IPS-20b (cell line): ENCODE data around the gene AGBL1.

ENCODE experiments used
- H3K27ac ChIP-seq: one replicate; pipeline ENCODE4 v1.5.1; 2013; ENCODE audit warnings: low read length
- H3K27me3 ChIP-seq: 2 replicates; pipeline ENCODE4 v1.6.1; 2013; ENCODE audit warnings: mild to moderate bottlenecking, low read length, inconsistent platforms; ENCODE audit not compliant: insufficient read depth
- H3K36me3 ChIP-seq: 2 replicates; pipeline ENCODE4 v1.6.1; 2013; ENCODE audit warnings: low read depth, mild to moderate bottlenecking, inconsistent platforms, low read length, moderate library complexity; ENCODE audit not compliant: insufficient read depth
- H3K4me1 ChIP-seq: 2 replicates; pipeline ENCODE4 v1.6.1; 2013; ENCODE audit warnings: mild to moderate bottlenecking, control low read depth, inconsistent platforms, low read length, moderate library complexity; ENCODE audit not compliant: insufficient read depth
- H3K4me3 ChIP-seq: 2 replicates; pipeline ENCODE4 v1.5.1; 2013; ENCODE audit warnings: mild to moderate bottlenecking, low read length, inconsistent platforms
- H3K9ac ChIP-seq: 2 replicates; pipeline ENCODE4 v1.6.1; 2013; ENCODE audit warnings: low read depth, mild to moderate bottlenecking, inconsistent platforms, low read length, moderate library complexity
- H3K9me3 ChIP-seq: 2 replicates; pipeline ENCODE4 v1.6.1; 2013; ENCODE audit warnings: mild to moderate bottlenecking, low read depth, low read length, inconsistent platforms; ENCODE audit not compliant: insufficient read depth

AGBL1 gene

DNA sequence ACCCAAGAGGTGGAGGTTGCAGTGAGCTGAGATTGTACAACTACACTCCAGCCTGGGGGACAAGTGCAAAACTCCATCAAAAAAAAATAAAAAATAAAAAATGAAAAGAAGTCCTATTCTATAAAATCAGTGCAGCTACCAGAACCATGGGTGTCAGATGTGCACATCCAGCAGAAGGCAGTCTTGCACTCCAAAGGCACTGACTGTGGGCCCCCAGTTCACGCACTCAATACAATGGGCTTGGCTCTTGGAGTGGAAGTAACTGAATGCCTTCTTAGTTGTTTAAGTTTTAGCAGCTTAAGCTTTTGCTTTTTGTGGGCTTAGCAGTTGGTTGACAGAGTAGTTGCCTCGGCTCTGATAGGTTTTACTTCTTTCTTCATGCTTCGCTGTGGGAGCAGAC lies 141.4 kb downstream of the AGBL1 start:
- 0 out of 2 replicates have a peak, but pooled peaks cover 6% of the 10 kb centered on the region for H3K9me3 ChIP-seq

DNA sequence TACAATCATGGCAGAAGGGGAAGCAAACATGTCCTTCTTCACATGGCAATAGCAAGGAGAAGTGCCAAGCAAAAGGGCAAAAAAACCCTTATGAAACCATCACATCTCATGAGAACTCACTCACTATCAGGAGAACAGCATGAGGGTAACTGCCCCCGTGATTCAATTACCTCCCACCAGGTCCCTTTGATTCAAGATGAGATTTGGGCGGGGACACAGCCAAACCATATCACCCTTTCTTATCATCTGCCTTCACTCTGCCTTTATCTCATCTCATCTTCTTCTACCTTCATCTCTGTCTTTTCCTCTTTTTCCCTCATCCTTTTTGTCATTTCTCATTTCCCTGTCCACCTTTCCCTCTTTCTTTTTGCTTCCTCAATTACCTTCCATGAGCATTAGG lies 149.6 kb downstream of the AGBL1 start:
- H3K9me3 ChIP-seq: no peaks in the 10 kb centered on the region
- no peak overlapping the region for H3K4me3 ChIP-seq
- no peaks in the 10 kb centered on the region for H3K36me3 ChIP-seq
- no peaks in the 10 kb centered on the region for H3K27me3 ChIP-seq
- no peak overlapping the region for H3K27ac ChIP-seq
- peaks cover 6% of the 10 kb centered on the region; the same call in 1 of the 2 replicates for H3K4me1 ChIP-seq
- H3K9ac ChIP-seq: no peak overlapping the region

More for the DNA sequence above, 141.4 kb downstream of the AGBL1 start:
- Histone ChIP-seq H3K27ac (no peak overlapping the region), H3K9ac (no peak overlapping the region), H3K27me3 (no peaks in the 10 kb centered on the region), H3K4me3 (no peak overlapping the region), H3K36me3 (no peaks in the 10 kb centered on the region), H3K4me1 (no peaks in the 10 kb centered on the region)

- H3K9me3 ChIP-seq: no peaks in the 10 kb centered on the region
- H3K36me3 ChIP-seq: no peaks in the 10 kb centered on the region
- H3K9ac ChIP-seq: no peak overlapping the region
- H3K27ac ChIP-seq: no peak overlapping the region
- H3K4me1 ChIP-seq: peaks cover 6% of the 10 kb centered on the region; the same call in 1 of the 2 replicates
- H3K27me3 ChIP-seq: no peaks in the 10 kb centered on the region
- H3K4me3 ChIP-seq: no peak overlapping the region
Observed at GRCh38 chr15:86229936-86230335, 150.3 kb downstream of the AGBL1 start.

GRCh38 chr15:86231864-86232721 lies 152.4 kb downstream of the AGBL1 start:
- no peaks in the 10 kb centered on the region for H3K27me3 ChIP-seq
- H3K9ac ChIP-seq: peak overlapping the region; percentile 8; the same call in 1 of the 2 replicates
- no peaks in the 10 kb centered on the region for H3K36me3 ChIP-seq

GRCh38 chr15:86235667-86236066 lies 156.0 kb downstream of the AGBL1 start:
- Histone ChIP-seq H3K27me3 (no peaks in the 10 kb centered on the region), H3K27ac (no peak overlapping the region), H3K9ac (no peak overlapping the region), H3K4me1 (peaks cover 15% of the 10 kb centered on the region; the same call in 1 of the 2 replicates), H3K9me3 (no peaks in the 10 kb centered on the region), H3K36me3 (no peaks in the 10 kb centered on the region), H3K4me3 (no peak overlapping the region)

More at GRCh38 chr15:86231864-86232721, 152.4 kb downstream of the AGBL1 start:
- Histone ChIP-seq H3K27ac (no peak overlapping the region), H3K4me1 (peaks cover 14% of the 10 kb centered on the region; the same call in 1 of the 2 replicates), H3K4me3 (peak overlapping the region; percentile 50), H3K9me3 (no peaks in the 10 kb centered on the region)

DNA sequence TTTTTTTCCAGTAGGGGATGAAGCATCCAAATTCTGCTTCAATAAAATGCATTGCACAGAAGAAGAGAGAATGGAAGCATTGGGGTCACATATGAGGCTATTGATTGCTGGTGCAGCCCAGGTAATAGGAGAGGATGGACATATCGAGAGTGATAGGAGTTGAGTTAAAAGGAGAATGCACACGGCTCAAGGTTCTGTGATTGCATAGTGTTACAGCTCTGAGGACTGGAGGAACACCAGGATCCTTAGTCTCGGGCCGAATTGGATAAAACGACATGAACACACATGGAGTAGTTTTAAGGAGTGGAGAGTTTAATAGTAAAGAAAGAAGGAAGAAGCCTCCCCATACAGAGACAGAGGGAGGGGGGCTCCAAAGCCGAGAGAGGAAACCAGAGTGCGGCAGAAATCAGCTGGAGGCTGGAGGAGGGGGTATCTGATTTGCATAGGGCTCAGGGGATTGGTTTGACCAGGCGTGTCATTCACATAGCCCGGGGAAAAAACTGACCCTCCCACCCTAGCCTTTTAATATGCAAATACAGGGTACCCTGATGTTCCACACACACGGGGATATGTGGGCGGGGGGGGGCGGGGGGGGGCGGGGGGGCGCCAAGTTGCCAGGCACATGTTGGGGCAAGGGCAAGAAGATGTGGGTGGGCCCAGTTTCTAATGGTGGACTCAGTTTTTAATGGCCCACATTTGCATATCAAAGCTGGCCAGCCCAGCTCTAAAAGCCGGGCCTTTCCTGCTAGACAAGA lies 156.9 kb downstream of the AGBL1 start:
- H3K9ac ChIP-seq: peak overlapping the region; percentile 36; the same call in 1 of the 2 replicates

GRCh38 chr15:86237111-86237500 lies 157.4 kb downstream of the AGBL1 start:
- Histone ChIP-seq H3K4me1 (peaks cover 15% of the 10 kb centered on the region; the same call in 1 of the 2 replicates), H3K27me3 (no peaks in the 10 kb centered on the region), H3K36me3 (no peaks in the 10 kb centered on the region), H3K4me3 (peak overlapping the region; percentile 41), H3K9ac (peak overlapping the region; percentile 36; the same call in 1 of the 2 replicates), H3K9me3 (no peaks in the 10 kb centered on the region; the same call in 1 of the 2 replicates), H3K27ac (no peak overlapping the region)

More for the DNA sequence above, 156.9 kb downstream of the AGBL1 start:
- Histone ChIP-seq H3K36me3 (no peaks in the 10 kb centered on the region), H3K27me3 (no peaks in the 10 kb centered on the region), H3K27ac (peak overlapping the region; percentile 3), H3K4me3 (peak overlapping the region; percentile 20; the same call in 1 of the 2 replicates), H3K4me1 (peaks cover 15% of the 10 kb centered on the region; the same call in 1 of the 2 replicates), H3K9me3 (no peaks in the 10 kb centered on the region; the same call in 1 of the 2 replicates)

DNA sequence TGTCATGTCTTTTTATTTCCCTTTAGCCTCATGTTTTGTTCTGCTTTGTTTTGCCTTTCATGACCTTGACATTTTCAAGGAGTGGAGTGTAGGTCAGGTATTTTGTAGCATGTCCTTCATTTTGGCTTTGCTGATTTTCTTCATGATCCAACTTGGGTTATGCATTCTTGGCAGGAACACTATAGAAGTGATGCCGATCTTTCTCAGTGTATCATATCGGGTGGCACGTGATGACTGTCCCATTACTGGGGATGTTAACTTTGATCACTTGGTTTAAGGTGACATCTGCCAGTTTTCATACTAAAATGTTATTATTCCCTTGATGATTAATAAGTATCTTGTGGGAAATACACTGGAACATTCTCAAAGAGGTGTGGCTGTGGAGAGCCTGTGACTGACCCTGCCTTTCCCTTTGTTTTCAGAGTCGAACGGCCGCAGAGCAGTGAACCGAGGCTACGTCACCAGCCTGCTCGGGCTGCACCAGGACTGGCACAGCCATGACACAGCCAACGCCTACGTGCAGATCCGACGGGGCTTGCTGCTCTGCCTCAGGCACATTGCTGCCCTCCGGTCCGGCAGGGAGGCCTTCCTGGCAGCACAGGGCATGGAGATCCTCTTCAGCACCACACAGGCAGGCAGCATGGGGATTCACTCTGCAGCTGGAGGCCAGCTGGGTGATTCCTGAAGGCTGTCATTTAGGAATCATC lies 167.7 kb downstream of the AGBL1 start:
- Histone ChIP-seq H3K9ac (no peak overlapping the region), H3K9me3 (no peaks in the 10 kb centered on the region), H3K27me3 (no peaks in the 10 kb centered on the region), H3K4me1 (no peaks in the 10 kb centered on the region), H3K4me3 (no peak overlapping the region), H3K36me3 (no peaks in the 10 kb centered on the region), H3K27ac (no peak overlapping the region)

DNA sequence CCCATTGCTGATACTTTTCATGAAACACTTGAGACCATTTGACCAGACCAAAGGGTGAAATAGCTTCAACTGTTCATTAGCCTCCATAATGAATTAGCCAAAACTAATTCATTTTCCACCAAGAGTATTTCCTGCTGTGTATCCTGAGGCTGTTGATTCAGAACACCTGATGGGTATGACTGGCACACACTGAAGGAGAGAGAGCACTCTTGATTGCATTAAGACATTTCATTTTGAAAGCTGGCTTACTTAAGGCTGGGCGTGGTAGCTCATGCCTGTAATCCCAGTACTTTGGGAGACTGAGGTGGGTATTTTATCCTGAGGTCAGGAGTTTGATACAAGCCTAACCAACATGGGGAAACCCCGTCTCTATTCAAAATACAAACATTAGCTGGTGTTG lies 175.6 kb downstream of the AGBL1 start:
- Histone ChIP-seq H3K9me3 (no peaks in the 10 kb centered on the region), H3K9ac (no peak overlapping the region), H3K27ac (no peak overlapping the region), H3K36me3 (no peaks in the 10 kb centered on the region), H3K27me3 (no peaks in the 10 kb centered on the region), H3K4me1 (no peaks in the 10 kb centered on the region), H3K4me3 (no peak overlapping the region)

DNA sequence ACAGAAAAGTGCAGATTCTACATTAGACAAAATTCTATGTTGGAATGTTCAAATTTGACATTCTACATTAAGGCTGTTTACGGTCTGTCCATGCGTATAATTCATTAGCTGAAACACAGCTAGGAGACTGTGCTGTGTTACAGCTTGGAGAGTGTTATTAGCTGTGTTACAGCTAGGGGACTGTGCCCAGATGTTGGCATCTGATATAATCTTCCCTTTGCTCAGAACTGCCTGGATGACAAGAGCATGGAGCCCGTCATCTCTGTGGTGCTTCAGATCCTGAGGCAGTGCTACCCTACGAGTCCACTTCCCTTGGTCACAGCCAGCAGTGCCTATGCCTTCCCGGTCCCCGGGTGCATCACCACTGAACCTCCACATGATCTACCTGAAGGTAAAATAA lies 177.0 kb downstream of the AGBL1 start:
- H3K4me3 ChIP-seq: no peak overlapping the region
- no peaks in the 10 kb centered on the region for H3K4me1 ChIP-seq
- no peak overlapping the region for H3K27ac ChIP-seq
- no peaks in the 10 kb centered on the region for H3K36me3 ChIP-seq
- no peaks in the 10 kb centered on the region for H3K27me3 ChIP-seq
- no peak overlapping the region for H3K9ac ChIP-seq
- H3K9me3 ChIP-seq: no peaks in the 10 kb centered on the region

DNA sequence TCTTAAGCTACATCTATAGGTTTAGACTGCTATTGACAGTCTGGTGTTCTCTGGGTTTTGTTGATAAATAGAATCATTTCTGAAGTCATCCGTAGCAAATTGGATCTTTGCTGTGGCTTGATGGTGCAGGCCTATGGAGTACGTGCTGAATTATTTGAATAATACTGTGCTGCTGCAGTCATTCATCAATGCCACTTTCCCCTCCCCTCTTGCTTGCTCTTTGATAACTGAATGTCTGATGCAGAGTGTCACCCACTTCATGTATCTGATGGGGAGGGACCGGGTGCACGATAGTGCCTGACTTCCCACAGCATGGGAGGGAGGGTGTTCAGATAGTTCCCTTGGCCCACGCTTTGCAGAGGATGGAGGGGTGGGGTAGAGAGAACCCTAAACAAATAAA lies 179.9 kb downstream of the AGBL1 start:
- Histone ChIP-seq H3K9ac (no peak overlapping the region), H3K36me3 (no peaks in the 10 kb centered on the region), H3K4me3 (no peak overlapping the region), H3K9me3 (no peaks in the 10 kb centered on the region), H3K27ac (no peak overlapping the region), H3K27me3 (no peaks in the 10 kb centered on the region), H3K4me1 (no peaks in the 10 kb centered on the region)
